Measurements from ENCODE around the gene ASB1.

The ASB1 gene

GRCh38 chr2:238453842-238454241, 27.1 kb downstream of the ASB1 start:
- no peak for TF ChIP-seq CTCF (IDR thresholded peaks at IDR 0.05; ENCODE audit: low read length, missing control alignments)
- DNase-seq (ENCODE audit: low read depth), result no peak
- no peak overlapping the region for H3K4me3 ChIP-seq (replicated peaks; ENCODE audit: low read depth, low read length)

GRCh38 chr2:238456449-238456848, 29.7 kb downstream of the ASB1 start:
- no peak overlapping the region for H3K4me3 ChIP-seq (replicated peaks; ENCODE audit: low read depth, low read length)
- TF ChIP-seq CTCF (IDR thresholded peaks at IDR 0.05; ENCODE audit: low read length, missing control alignments), result no peak
- no peak for DNase-seq (ENCODE audit: low read depth)

GRCh38 chr2:238456970-238457926, 30.5 kb downstream of the ASB1 start:
- no peak for TF ChIP-seq CTCF (IDR thresholded peaks at IDR 0.05; ENCODE audit: low read length, missing control alignments)
- DNase-seq (ENCODE audit: low read depth), result peak; percentile 42
- H3K4me3 ChIP-seq (replicated peaks; ENCODE audit: low read depth, low read length), result no peak overlapping the region

GRCh38 chr2:238457927-238458324, 31.2 kb downstream of the ASB1 start:
- peak; percentile 17 for DNase-seq (ENCODE audit: low read depth)
- no peak for TF ChIP-seq CTCF (IDR thresholded peaks at IDR 0.05; ENCODE audit: low read length, missing control alignments)
- no peak overlapping the region for H3K4me3 ChIP-seq (replicated peaks; ENCODE audit: low read depth, low read length)

GRCh38 chr2:238458651-238459050, 31.9 kb downstream of the ASB1 start:
- H3K4me3 ChIP-seq (replicated peaks; ENCODE audit: low read depth, low read length), result no peak overlapping the region
- no peak for TF ChIP-seq CTCF (IDR thresholded peaks at IDR 0.05; ENCODE audit: low read length, missing control alignments)
- no peak for DNase-seq (ENCODE audit: low read depth)

GRCh38 chr2:238459081-238459629, 32.4 kb downstream of the ASB1 start:
- no peak overlapping the region for H3K4me3 ChIP-seq (replicated peaks; ENCODE audit: low read depth, low read length)
- no peak for TF ChIP-seq CTCF (IDR thresholded peaks at IDR 0.05; ENCODE audit: low read length, missing control alignments)
- DNase-seq (ENCODE audit: low read depth), result peak; percentile 88
